Immature natural killer cell (primary cell): ENCODE results near the gene NUBP1. TPM values are rescaled to one million over a fixed set of nuclear protein-coding genes. Genes with fewer than 3 reads are reported as not detected.

Experiments used
- DNase-seq, 3 donors: peaks; one replicate each; pipeline ENCODE4 v3.0.0; 2022; ENCODE audit warnings: mixed read lengths in 1 of 3
- H3K27ac Mint-ChIP-seq, 6 donors: one replicate each; pipeline ENCODE4 v1.8.0; 2020; ENCODE audit warnings: mixed read lengths in 6 of 6, mild to moderate bottlenecking in 5 of 6, inconsistent platforms in 4 of 6, moderate library complexity in 3 of 6
- H3K27me3 Mint-ChIP-seq, 3 donors: one replicate each; pipeline ENCODE4 v1.8.0; 2020 to 2021; ENCODE audit warnings: low read depth in 3 of 3, mild to moderate bottlenecking in 3 of 3, mixed read lengths in 3 of 3, moderate library complexity in 3 of 3, inconsistent platforms in 1 of 3
- H3K36me3 Mint-ChIP-seq, 3 donors: one replicate each; pipeline ENCODE4 v1.8.0; 2020; ENCODE audit warnings: mixed read lengths in 3 of 3, inconsistent platforms in 2 of 3, mild to moderate bottlenecking in 2 of 3
- H3K4me1 Mint-ChIP-seq, 2 donors: one replicate each; pipeline ENCODE4 v1.8.0; 2020; ENCODE audit warnings: inconsistent platforms in 2 of 2, mild to moderate bottlenecking in 2 of 2, mixed read lengths in 2 of 2, moderate library complexity in 1 of 2
- H3K4me3 Mint-ChIP-seq, 5 donors: one replicate each; pipeline ENCODE4 v1.8.0; 2020; ENCODE audit warnings: mild to moderate bottlenecking in 5 of 5, mixed read lengths in 5 of 5, inconsistent platforms in 3 of 5, moderate library complexity in 3 of 5
- H3K9me3 Mint-ChIP-seq, 6 donors: one replicate each; pipeline ENCODE4 v1.8.0; 2020; ENCODE audit warnings: mild to moderate bottlenecking in 6 of 6, mixed read lengths in 6 of 6, inconsistent platforms in 4 of 6, moderate library complexity in 3 of 6
- polyA plus RNA-seq, 3 donors: library from polyadenylated mRNA; unstranded; fragments of 300-500 nt; fragmentation: Illumina TruSeq; gene quantifications; one replicate each; pipeline ENCODE4 v1.2.3, GENCODE V29; 2021

Gene NUBP1
- 10 to 100 TPM; 19.7 to 29.4 (median 21.0) TPM for polyA plus RNA-seq

GRCh38 chr16:10743610-10744369 is at the start of gene NUBP1:
Gene NUBP1 (plus strand): TSS chr16:10743842. CDS start chr16:10743864, 22 bp downstream.
- Mint-ChIP-seq H3K27me3 (peaks cover 8 to 9% (median 8%) of the 10 kb centered on the region in 3 donors), H3K9me3 (no peaks in the 10 kb centered on the region), H3K4me3 (peak within 1 kb of the TSS; percentile 89 to 99 (median 96)), H3K4me1 (peaks cover 22 to 35% of the 10 kb centered on the region in 2 donors), H3K36me3 (peaks cover 4 to 23% (median 5%) of the 10 kb centered on the region in 3 donors), H3K27ac (peak within 1 kb of the TSS; percentile 95 to 100 (median 98))
- peak; percentile 98 to 99 (median 99) for DNase-seq

GRCh38 chr16:10693889-10694288 is 49.8 kb upstream of the NUBP1 start:
- no peak overlapping the region for H3K27ac Mint-ChIP-seq
- no peaks in the 10 kb centered on the region for H3K9me3 Mint-ChIP-seq
- H3K36me3 Mint-ChIP-seq: no peaks in the 10 kb centered on the region
- peaks cover 2 to 20% (median 3%) of the 10 kb centered on the region in 3 donors for H3K27me3 Mint-ChIP-seq
- no peak for DNase-seq
- no peak overlapping the region for H3K4me3 Mint-ChIP-seq
- H3K4me1 Mint-ChIP-seq: no peaks in the 10 kb centered on the region

- Mint-ChIP-seq H3K9me3 (no peaks in the 10 kb centered on the region), H3K4me3 (no peak overlapping the region), H3K27me3 (peaks cover 2 to 20% (median 3%) of the 10 kb centered on the region in 3 donors), H3K27ac (no peak overlapping the region), H3K4me1 (no peaks in the 10 kb centered on the region), H3K36me3 (no peaks in the 10 kb centered on the region)
- no peak for DNase-seq
These were observed 49.3 kb upstream of the NUBP1 start for GRCh38 chr16:10694306-10694705.

GRCh38 chr16:10694830-10695229 is 48.8 kb upstream of the NUBP1 start, which contains the start of gene TEKT5:
Gene TEKT5 (minus strand): TSS chr16:10694930. CDS start chr16:10694873, 57 bp downstream.
- no peak for DNase-seq
- H3K4me1 Mint-ChIP-seq: no peaks in the 10 kb centered on the region
- peaks cover 2 to 20% (median 3%) of the 10 kb centered on the region in 3 donors for H3K27me3 Mint-ChIP-seq
- no peaks in the 10 kb centered on the region for H3K9me3 Mint-ChIP-seq
- H3K4me3 Mint-ChIP-seq: no peak within 1 kb of the TSS
- no peak within 1 kb of the TSS for H3K27ac Mint-ChIP-seq
- H3K36me3 Mint-ChIP-seq: no peaks in the 10 kb centered on the region

- H3K27ac Mint-ChIP-seq: no peak overlapping the region
- no peaks in the 10 kb centered on the region for H3K4me1 Mint-ChIP-seq
- no peak for DNase-seq
- no peaks in the 10 kb centered on the region for H3K9me3 Mint-ChIP-seq
- H3K4me3 Mint-ChIP-seq: no peak overlapping the region
- H3K36me3 Mint-ChIP-seq: no peaks in the 10 kb centered on the region
- H3K27me3 Mint-ChIP-seq: peaks cover 0 to 9% (median 1%) of the 10 kb centered on the region in 3 donors
These were observed 43.9 kb upstream of the NUBP1 start for GRCh38 chr16:10699756-10700155.

- Mint-ChIP-seq H3K9me3 (no peaks in the 10 kb centered on the region), H3K27ac (no peak overlapping the region), H3K27me3 (peaks cover 0 to 17% (median 0%) of the 10 kb centered on the region in 3 donors), H3K36me3 (no peaks in the 10 kb centered on the region), H3K4me3 (no peak overlapping the region), H3K4me1 (no peaks in the 10 kb centered on the region)
- DNase-seq: no peak
These were observed 34.7 kb upstream of the NUBP1 start for GRCh38 chr16:10708969-10709368.

GRCh38 chr16:10728003-10728887 is 15.4 kb upstream of the NUBP1 start:
- Mint-ChIP-seq H3K27me3 (peaks cover 0 to 3% (median 0%) of the 10 kb centered on the region in 3 donors), H3K27ac (no peak overlapping the region), H3K9me3 (peaks cover 0 to under 1% (median 0%) of the 10 kb centered on the region in 6 donors), H3K36me3 (no peaks in the 10 kb centered on the region), H3K4me1 (no peaks in the 10 kb centered on the region), H3K4me3 (no peak overlapping the region)
- no peak for DNase-seq

GRCh38 chr16:10729104-10730048 is 14.3 kb upstream of the NUBP1 start:
- Mint-ChIP-seq H3K9me3 (peaks cover 0 to 2% (median 0%) of the 10 kb centered on the region in 6 donors), H3K4me1 (no peaks in the 10 kb centered on the region), H3K27me3 (peaks cover 0 to 5% (median 0%) of the 10 kb centered on the region in 3 donors), H3K36me3 (no peaks in the 10 kb centered on the region), H3K27ac (no peak overlapping the region), H3K4me3 (no peak overlapping the region)
- no peak for DNase-seq

- H3K4me3 Mint-ChIP-seq: no peak overlapping the region
- H3K4me1 Mint-ChIP-seq: no peaks in the 10 kb centered on the region
- peaks cover 0 to 5% (median 0%) of the 10 kb centered on the region in 3 donors for H3K27me3 Mint-ChIP-seq
- H3K36me3 Mint-ChIP-seq: no peaks in the 10 kb centered on the region
- no peak for DNase-seq
- peaks cover 0 to 2% (median 0%) of the 10 kb centered on the region in 6 donors for H3K9me3 Mint-ChIP-seq
- no peak overlapping the region for H3K27ac Mint-ChIP-seq
These were observed 11.9 kb upstream of the NUBP1 start for GRCh38 chr16:10731790-10732189.

GRCh38 chr16:10737068-10737625 is 6.5 kb upstream of the NUBP1 start:
- Mint-ChIP-seq H3K4me3 (peak overlapping the region; percentile 54 to 75 (median 74)), H3K27me3 (peaks cover 0 to 9% (median 3%) of the 10 kb centered on the region in 3 donors), H3K9me3 (peaks cover 0 to 2% (median 0%) of the 10 kb centered on the region in 6 donors), H3K4me1 (peaks cover 7% of the 10 kb centered on the region in 2 donors), H3K36me3 (no peaks in the 10 kb centered on the region), H3K27ac (peak overlapping the region; percentile 54 to 85 (median 66))
- peak; percentile 74 to 80 (median 76) for DNase-seq

- H3K27me3 Mint-ChIP-seq: peaks cover 2 to 5% (median 5%) of the 10 kb centered on the region in 3 donors
- H3K27ac Mint-ChIP-seq: no peak overlapping the region
- H3K36me3 Mint-ChIP-seq: no peaks in the 10 kb centered on the region
- DNase-seq: peak in 1 of 3 donors; percentile 24
- no peaks in the 10 kb centered on the region for H3K9me3 Mint-ChIP-seq
- peaks cover 11 to 14% of the 10 kb centered on the region in 2 donors for H3K4me1 Mint-ChIP-seq
- H3K4me3 Mint-ChIP-seq: no peak overlapping the region
These were observed 5.2 kb upstream of the NUBP1 start for GRCh38 chr16:10738231-10739077.
